ENCODE measurements around the gene TMEM240.
"Not testable (repeated sequence)": the region's sequence is repeated elsewhere in the genome, so short reads cannot be mapped to it uniquely, and the experiment has no call there.

The TMEM240 gene

DNA sequence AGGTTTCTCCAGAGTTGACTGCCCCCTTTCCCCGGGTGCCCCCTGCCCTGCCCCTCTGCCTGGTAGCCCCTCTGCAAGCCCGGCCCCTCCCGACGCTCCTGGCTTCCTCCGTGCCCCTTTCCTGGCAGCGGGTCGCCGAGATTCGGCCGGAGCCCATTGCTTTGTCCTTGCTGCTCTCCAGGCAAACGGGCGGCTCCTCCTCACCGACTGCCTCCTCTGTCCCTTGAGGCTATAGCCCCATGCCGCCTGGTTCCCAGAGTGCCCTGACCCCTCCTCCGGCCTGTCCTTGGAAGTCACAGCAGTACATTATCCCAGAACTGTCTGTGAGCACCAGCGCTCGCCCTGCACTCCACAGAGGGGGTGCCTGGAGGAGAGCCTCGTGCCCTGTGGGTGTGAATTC lies 26.7 kb downstream of the TMEM240 start:
- H3K27me3 ChIP-seq (ENCODE audit: insufficient read depth, low read length); H3K27ac ChIP-seq (ENCODE audit: low read length); H3K4me3 ChIP-seq (ENCODE audit: low read length); H3K4me1 ChIP-seq (ENCODE audit: insufficient read depth, low read length); H3K9ac ChIP-seq (ENCODE audit: low read depth, low read length); H3K9me3 ChIP-seq (ENCODE audit: insufficient read depth, low read depth, low read length): not testable (repeated sequence)
- H3K36me3 ChIP-seq (ENCODE audit: insufficient read depth, low read depth, low read length) = peaks cover 13% of the 10 kb centered on the region

DNA sequence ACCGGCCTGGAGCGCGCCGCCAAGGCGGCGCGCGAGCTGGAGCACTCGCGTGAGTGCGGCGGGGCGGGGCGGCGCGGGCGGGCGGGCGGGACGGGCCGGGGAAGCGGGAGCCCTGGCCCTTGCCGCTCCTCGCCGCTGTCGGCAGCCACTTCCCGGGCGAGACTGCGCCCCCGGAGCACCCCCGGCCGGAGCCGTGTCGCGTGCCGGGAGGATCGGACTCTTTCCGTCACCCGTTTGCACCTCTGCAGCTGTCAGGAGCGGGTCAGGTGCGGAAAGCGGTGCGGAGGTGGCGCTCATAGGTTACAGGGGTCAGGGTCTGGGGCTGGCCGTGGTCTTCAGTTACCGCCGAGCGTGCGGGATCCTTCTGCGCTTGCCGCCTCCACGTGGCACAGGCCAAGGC lies 28.0 kb downstream of the TMEM240 start:
- H3K27ac ChIP-seq (ENCODE audit: low read length); H3K36me3 ChIP-seq (ENCODE audit: insufficient read depth, low read depth, low read length); H3K4me1 ChIP-seq (ENCODE audit: insufficient read depth, low read length); H3K27me3 ChIP-seq (ENCODE audit: insufficient read depth, low read length); H3K9ac ChIP-seq (ENCODE audit: low read depth, low read length); H3K9me3 ChIP-seq (ENCODE audit: insufficient read depth, low read depth, low read length): not testable (repeated sequence)
- H3K4me3 ChIP-seq (ENCODE audit: low read length) = peak overlapping the region; percentile 63; the same call in 1 of the 2 replicates

DNA sequence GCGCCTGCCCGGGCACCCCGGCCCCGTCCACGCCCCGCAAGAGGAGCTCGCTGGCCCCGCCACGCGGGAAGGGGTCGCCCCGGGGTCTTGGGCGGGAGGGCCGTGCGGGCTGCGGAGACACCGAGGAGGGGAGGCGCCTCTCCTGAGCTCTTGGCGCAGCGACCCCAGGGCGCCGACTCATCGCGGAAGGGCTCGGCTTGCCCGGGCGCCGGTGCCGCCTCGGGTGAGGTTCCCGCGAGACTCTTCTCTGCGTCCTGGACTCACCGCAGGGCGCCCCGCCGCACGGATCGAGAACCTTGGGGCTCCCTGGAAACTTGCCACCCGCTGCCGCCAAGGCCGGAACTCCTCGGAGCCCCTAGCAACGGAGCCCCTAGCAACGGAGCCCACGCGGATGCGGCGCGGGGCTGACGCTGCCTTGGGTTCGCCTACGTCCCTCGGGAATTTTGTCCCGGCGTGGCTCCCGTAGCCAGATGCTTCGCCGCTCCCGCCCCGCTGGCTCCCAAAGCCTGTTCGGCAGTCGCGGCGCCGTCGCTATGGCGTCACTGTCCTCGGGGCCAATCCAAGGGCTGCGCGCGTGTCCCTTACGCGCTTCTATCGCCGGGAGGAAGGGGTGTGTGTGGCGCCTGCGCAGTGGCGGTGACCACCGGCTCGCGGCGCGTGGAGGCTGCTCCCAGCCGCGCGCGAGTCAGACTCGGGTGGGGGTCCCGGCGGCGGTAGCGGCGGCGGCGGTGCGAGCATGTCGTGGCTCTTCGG lies 28.7 kb downstream of the TMEM240 start, which contains the start of gene ATAD3A:
TSS of gene ATAD3A (plus strand) at position 630 of the 753 bp plus-strand sequence. CDS start at position 737, 107 bp downstream.
- peak within 1 kb of the TSS; percentile 43 for H3K27ac ChIP-seq (ENCODE audit: low read length)
- H3K4me3 ChIP-seq (ENCODE audit: low read length) = peak within 1 kb of the TSS; percentile 72
- peaks cover 3% of the 10 kb centered on the region; the same call in 1 of the 2 replicates for H3K36me3 ChIP-seq (ENCODE audit: insufficient read depth, low read depth, low read length)
- no peaks in the 10 kb centered on the region for H3K4me1 ChIP-seq (ENCODE audit: insufficient read depth, low read length)
- H3K9ac ChIP-seq (ENCODE audit: low read depth, low read length) = peak within 1 kb of the TSS; percentile 82
- H3K27me3 ChIP-seq (ENCODE audit: insufficient read depth, low read length) = no peaks in the 10 kb centered on the region
- H3K9me3 ChIP-seq (ENCODE audit: insufficient read depth, low read depth, low read length) = no peaks in the 10 kb centered on the region

DNA sequence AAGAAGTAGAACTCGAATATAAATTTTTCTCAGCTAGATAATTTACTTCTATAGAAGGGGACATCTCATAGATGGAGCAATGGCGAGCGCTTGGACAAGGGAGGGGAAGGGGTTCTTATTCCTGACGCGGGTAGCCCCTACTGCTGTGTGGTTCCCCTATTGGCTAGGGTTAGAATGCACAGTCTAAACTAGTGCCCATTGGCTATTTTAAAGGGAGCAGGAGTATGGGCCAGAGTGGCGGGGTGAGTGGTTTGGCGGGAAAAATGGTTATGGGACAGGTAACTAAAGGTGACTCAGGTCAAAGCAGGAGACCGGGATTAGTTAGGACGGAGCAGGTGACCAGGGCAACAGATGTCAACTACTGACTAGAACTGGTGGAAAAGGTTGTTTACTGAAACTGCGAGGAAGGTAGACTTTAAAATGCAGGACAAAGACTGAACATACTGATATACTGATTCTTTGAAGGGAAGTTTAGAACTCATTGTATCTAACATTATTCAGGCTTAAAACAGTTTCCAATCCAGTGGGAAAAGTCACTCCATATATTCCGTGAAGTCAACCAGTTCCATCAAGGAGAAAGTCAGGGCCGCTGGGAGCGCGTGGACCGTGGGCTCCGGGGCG lies 29.4 kb downstream of the TMEM240 start:
- no peaks in the 10 kb centered on the region for H3K27me3 ChIP-seq (ENCODE audit: insufficient read depth, low read length)
- H3K36me3 ChIP-seq (ENCODE audit: insufficient read depth, low read depth, low read length) = no peaks in the 10 kb centered on the region; the same call in 1 of the 2 replicates
- peak overlapping the region; percentile 72 for H3K4me3 ChIP-seq (ENCODE audit: low read length)
- H3K9me3 ChIP-seq (ENCODE audit: insufficient read depth, low read depth, low read length) = no peaks in the 10 kb centered on the region
- H3K4me1 ChIP-seq (ENCODE audit: insufficient read depth, low read length) = no peaks in the 10 kb centered on the region
- peak overlapping the region; percentile 8 for H3K27ac ChIP-seq (ENCODE audit: low read length)
- peak overlapping the region; percentile 82 for H3K9ac ChIP-seq (ENCODE audit: low read depth, low read length)

DNA sequence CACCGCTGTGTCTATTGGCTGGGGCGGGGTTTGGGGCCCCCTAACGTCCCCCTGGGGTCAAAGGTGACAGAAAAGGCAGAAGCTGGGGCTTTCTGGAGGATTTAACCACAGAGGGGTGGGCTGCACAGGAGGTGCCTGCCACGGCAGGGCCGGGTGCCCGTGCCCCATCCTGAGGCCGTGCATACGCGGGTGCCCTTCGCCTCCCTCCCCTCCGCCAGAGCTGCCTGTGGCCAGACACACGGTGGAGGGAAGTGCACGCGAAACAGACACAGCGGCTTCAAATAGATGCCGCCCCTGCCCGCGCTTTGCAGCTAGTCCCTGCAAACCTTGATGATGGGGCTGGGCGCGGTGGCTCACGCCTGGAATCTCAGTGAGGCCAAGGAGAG lies 31.0 kb downstream of the TMEM240 start:
- not testable (repeated sequence) for H3K9me3 ChIP-seq (ENCODE audit: insufficient read depth, low read depth, low read length); H3K4me3 ChIP-seq (ENCODE audit: low read length); H3K27me3 ChIP-seq (ENCODE audit: insufficient read depth, low read length); H3K9ac ChIP-seq (ENCODE audit: low read depth, low read length); H3K27ac ChIP-seq (ENCODE audit: low read length); H3K4me1 ChIP-seq (ENCODE audit: insufficient read depth, low read length); H3K36me3 ChIP-seq (ENCODE audit: insufficient read depth, low read depth, low read length)

DNA sequence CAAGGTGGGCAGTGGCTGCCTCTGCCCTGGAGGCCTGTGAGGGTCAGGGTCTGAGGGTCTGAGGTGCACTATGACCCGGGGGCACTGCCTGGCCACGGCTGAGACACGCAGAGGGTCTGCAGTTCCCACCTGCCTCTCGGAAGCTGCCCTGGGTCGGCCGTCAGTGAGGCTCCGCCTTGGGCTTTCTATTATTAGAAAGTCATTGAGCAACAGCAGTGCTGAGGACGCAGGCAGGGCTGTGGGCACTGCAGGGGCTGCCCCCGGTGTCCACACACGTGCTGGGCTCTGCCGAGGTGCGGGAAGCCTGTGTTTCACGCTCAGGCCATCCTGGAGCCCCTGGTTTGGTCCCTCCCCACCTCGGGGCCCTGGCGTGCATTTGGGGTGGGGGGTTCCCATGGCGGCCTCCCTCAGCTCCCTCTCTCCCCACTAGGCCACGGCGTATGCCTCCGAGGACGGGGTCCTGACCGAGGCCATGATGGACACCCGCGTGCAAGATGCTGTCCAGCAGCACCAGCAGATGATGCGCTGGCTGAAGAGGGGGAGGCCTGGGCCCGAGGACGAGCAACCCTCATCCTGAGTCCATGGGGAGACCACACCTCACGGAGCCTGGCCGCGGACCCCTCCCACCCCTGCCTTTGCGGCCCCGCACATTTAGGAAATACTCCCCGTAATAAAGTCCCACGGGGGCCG lies 31.5 kb downstream of the TMEM240 start:
- not testable (repeated sequence) for H3K27me3 ChIP-seq (ENCODE audit: insufficient read depth, low read length); H3K4me1 ChIP-seq (ENCODE audit: insufficient read depth, low read length); H3K36me3 ChIP-seq (ENCODE audit: insufficient read depth, low read depth, low read length); H3K27ac ChIP-seq (ENCODE audit: low read length); H3K4me3 ChIP-seq (ENCODE audit: low read length); H3K9me3 ChIP-seq (ENCODE audit: insufficient read depth, low read depth, low read length); H3K9ac ChIP-seq (ENCODE audit: low read depth, low read length)

DNA sequence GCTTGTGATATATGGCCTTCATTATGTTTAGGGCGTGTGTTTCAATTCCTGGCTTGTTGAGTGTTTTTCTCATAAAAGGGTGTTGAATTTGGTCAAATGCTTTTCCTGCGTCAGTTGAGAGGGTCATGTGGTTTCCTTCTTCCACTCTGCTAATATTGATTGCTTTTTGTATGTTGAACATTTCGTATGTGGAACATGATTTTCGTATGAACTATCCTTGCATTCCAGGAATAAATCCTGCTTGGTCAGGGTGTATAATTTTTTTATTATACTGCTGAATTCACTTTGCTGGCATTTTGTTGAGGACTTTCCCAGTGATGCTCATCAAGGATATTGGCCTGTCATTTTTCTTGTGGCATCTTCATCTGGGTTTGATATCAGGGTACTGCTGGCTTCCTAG lies 33.1 kb downstream of the TMEM240 start:
- Histone ChIP-seq H3K4me1 (ENCODE audit: insufficient read depth, low read length) (no peaks in the 10 kb centered on the region), H3K36me3 (ENCODE audit: insufficient read depth, low read depth, low read length) (no peaks in the 10 kb centered on the region), H3K27me3 (ENCODE audit: insufficient read depth, low read length) (no peaks in the 10 kb centered on the region), H3K9ac (ENCODE audit: low read depth, low read length) (no peak overlapping the region), H3K9me3 (ENCODE audit: insufficient read depth, low read depth, low read length) (no peaks in the 10 kb centered on the region), H3K4me3 (ENCODE audit: low read length) (no peak overlapping the region), H3K27ac (ENCODE audit: low read length) (no peak overlapping the region)

DNA sequence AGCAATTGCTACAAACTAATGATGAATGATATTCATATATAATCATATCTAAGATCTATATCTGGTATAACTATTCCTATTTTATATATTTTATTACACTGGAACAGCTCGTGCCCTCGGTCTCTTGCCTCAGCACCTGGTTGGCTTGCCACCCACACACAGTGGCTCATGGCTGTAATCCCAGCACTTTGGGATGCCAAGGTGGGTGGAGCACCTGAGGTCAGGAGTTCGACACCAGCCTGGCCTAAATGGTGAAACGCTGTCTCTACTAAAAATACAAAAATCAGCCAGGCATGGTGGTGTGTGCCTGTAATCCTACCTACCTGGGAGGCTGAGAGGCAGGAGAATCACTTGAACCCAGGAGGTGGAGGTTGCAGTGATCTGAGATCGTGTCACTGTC lies 34.6 kb downstream of the TMEM240 start:
- H3K27ac ChIP-seq (ENCODE audit: low read length); H3K4me3 ChIP-seq (ENCODE audit: low read length); H3K9me3 ChIP-seq (ENCODE audit: insufficient read depth, low read depth, low read length); H3K4me1 ChIP-seq (ENCODE audit: insufficient read depth, low read length); H3K9ac ChIP-seq (ENCODE audit: low read depth, low read length); H3K36me3 ChIP-seq (ENCODE audit: insufficient read depth, low read depth, low read length); H3K27me3 ChIP-seq (ENCODE audit: insufficient read depth, low read length): not testable (repeated sequence)

DNA sequence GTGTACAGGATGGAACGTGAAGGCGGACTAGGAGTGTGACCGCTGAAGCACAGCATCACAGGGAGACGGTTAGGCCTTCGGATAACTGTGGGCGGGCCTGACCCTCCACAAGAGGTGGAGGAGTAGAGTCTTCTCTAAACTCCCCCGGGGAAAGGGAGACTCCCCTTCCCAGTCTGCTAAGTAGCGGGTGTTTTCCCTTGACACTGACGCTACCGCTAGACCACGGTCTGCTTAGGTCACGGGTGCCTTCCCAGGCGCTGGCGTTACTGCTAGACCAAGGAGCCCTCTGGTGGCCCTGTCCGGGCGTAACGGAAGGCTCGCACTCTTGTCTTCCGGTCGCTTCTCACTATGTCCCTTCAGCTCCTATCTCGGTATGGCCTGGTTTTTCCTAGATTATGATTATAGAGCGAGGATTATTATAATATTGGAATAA lies 35.0 kb downstream of the TMEM240 start:
- H3K4me3 ChIP-seq (ENCODE audit: low read length) = peak overlapping the region; percentile 52; the same call in 1 of the 2 replicates
- not testable (repeated sequence) for H3K27ac ChIP-seq (ENCODE audit: low read length); H3K9ac ChIP-seq (ENCODE audit: low read depth, low read length)

DNA sequence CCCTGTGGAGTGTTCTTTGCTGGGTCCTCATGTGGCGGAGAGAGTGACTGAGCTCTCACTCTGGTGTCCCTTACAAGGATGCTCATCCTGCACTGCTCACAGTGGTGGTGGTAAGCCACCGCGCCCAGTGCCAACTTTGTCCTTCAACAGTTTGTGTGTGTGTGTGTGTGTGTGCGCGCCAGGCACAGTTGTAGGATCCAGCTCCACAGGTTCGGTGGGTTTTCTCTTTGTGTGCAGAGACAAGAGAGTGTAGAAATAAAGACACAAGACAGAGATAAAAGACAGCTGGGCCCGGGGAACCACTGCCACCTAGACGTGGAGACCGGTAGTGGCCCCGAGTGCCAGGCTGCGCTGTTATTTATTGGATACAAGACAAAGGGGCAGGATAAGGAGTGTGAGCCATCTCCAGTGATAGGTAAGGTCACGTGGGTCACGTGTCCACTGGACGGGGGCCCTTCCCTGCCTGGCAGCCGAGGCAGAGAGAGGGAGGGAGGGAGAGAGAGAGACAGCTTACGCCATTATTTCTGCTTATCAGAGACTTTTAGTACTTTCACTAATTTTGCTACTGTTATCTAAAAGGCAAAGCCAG lies 35.6 kb downstream of the TMEM240 start:
- H3K27ac ChIP-seq (ENCODE audit: low read length); H3K9me3 ChIP-seq (ENCODE audit: insufficient read depth, low read depth, low read length); H3K36me3 ChIP-seq (ENCODE audit: insufficient read depth, low read depth, low read length); H3K9ac ChIP-seq (ENCODE audit: low read depth, low read length); H3K4me1 ChIP-seq (ENCODE audit: insufficient read depth, low read length); H3K27me3 ChIP-seq (ENCODE audit: insufficient read depth, low read length): not testable (repeated sequence)
- peak overlapping the region; percentile 52; the same call in 1 of the 2 replicates for H3K4me3 ChIP-seq (ENCODE audit: low read length)

More for the DNA sequence above, 35.0 kb downstream of the TMEM240 start:
- not testable (repeated sequence) for H3K27me3 ChIP-seq (ENCODE audit: insufficient read depth, low read length); H3K9me3 ChIP-seq (ENCODE audit: insufficient read depth, low read depth, low read length); H3K4me1 ChIP-seq (ENCODE audit: insufficient read depth, low read length); H3K36me3 ChIP-seq (ENCODE audit: insufficient read depth, low read depth, low read length)

DNA sequence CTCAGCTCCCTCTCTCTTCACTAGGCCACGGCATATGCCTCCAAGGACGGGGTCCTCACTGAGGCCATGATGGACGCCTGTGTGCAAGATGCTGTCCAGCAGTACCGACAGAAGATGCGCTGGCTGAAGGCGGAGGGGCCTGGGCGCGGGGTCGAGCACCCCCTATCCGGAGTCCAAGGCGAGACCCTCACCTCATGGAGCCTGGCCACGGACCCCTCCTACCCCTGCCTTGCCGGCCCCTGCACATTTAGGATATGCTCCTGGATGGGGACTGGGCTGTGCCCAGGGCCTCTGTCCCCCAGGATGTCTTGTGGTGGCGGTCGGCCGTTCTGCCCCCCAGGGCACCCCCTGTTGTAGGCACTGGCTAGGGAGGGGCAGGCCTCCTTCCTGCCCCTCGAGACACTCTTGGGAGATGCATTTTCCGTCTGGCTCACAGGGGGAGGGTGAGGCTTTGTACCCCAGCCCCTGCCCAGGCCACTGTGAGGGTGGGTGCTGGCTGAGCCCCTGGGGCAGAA lies 44.9 kb downstream of the TMEM240 start:
- H3K4me3 ChIP-seq (ENCODE audit: low read length); H3K27ac ChIP-seq (ENCODE audit: low read length); H3K27me3 ChIP-seq (ENCODE audit: insufficient read depth, low read length); H3K4me1 ChIP-seq (ENCODE audit: insufficient read depth, low read length); H3K9ac ChIP-seq (ENCODE audit: low read depth, low read length); H3K9me3 ChIP-seq (ENCODE audit: insufficient read depth, low read depth, low read length): not testable (repeated sequence)
- H3K36me3 ChIP-seq (ENCODE audit: insufficient read depth, low read depth, low read length) = peaks cover 24% of the 10 kb centered on the region

All from iPS-20b (cell line).